Activated CD4-positive, alpha-beta T cell treated with anti-CD3 and anti-CD28 coated beads, Interleukin-10, Interleukin-2, amounts not matched to agents 100 ng/mL and 50 ng/mL, durations not matched to agents 16 hours and 8 hours (primary cell): ENCODE measurements around the gene AHR.
"Not testable (repeated sequence)": the region's sequence is repeated elsewhere in the genome, so short reads cannot be mapped to it uniquely, and the experiment has no call there.

Source experiments
- DNase-seq: peaks from one replicate; pipeline ENCODE4 v3.0.0-alpha.2; 2020

AHR gene

GRCh38 chr7:17380736-17381662 lies 82.5 kb downstream of the AHR start:
- DNase-seq, result no peak

- DNase-seq, result not testable (repeated sequence)
These were observed 84.2 kb downstream of the AHR start for GRCh38 chr7:17382408-17383354.

- no peak for DNase-seq
These were observed 85.9 kb downstream of the AHR start for GRCh38 chr7:17384400-17384799.

- no peak for DNase-seq
These were observed 87.2 kb downstream of the AHR start for GRCh38 chr7:17385612-17386011.

GRCh38 chr7:17390392-17390791 lies 91.9 kb downstream of the AHR start:
- no peak for DNase-seq

- DNase-seq, result no peak
These were observed 92.9 kb downstream of the AHR start for GRCh38 chr7:17391366-17391765.

GRCh38 chr7:17392846-17393245 lies 94.4 kb downstream of the AHR start:
- DNase-seq, result no peak

GRCh38 chr7:17394563-17394962 lies 96.1 kb downstream of the AHR start:
- DNase-seq, result not testable (repeated sequence)
